Ectodermal cell (in vitro differentiated cells): ENCODE measurements around the gene CHMP3.
"Not testable (repeated sequence)": the region's sequence is repeated elsewhere in the genome, so short reads cannot be mapped to it uniquely, and the experiment has no call there.

Experiments
- H3K27ac ChIP-seq: 2 replicates; pipeline ENCODE4 v1.7.0; 2013; ENCODE audit warnings: mild to moderate bottlenecking, low read depth, low read length; ENCODE audit not compliant: insufficient read depth, poor library complexity, severe bottlenecking
- H3K27me3 ChIP-seq: 2 replicates; pipeline ENCODE4 v1.7.0; 2013; ENCODE audit warnings: mild to moderate bottlenecking, low read length; ENCODE audit not compliant: insufficient read depth, control insufficient read depth, poor library complexity, severe bottlenecking
- H3K36me3 ChIP-seq: one replicate; pipeline ENCODE4 v1.7.0; 2013; ENCODE audit warnings: low read length; ENCODE audit not compliant: control insufficient read depth, insufficient read depth
- H3K4me1 ChIP-seq: one replicate; pipeline ENCODE4 v1.7.0; 2013; ENCODE audit warnings: low read length; ENCODE audit not compliant: control insufficient read depth, insufficient read depth
- H3K4me3 ChIP-seq: 2 replicates; pipeline ENCODE4 v1.7.0; 2013; ENCODE audit warnings: low read depth, low read length, control low read depth; ENCODE audit not compliant: insufficient read depth
- H3K9me3 ChIP-seq: 2 replicates; pipeline ENCODE4 v1.7.0; 2013; ENCODE audit warnings: mild to moderate bottlenecking, low read length, moderate library complexity; ENCODE audit not compliant: control insufficient read depth
- WGBS, 2 experiments: methylation state at CpG; one replicate each; pipeline ENCODE4 v1.1.7; 2013; ENCODE audit warnings: missing lambda C conversion rate in 2 of 2; 5-methylcytosine and 5-hydroxymethylcytosine counted together

The CHMP3 gene

GRCh38 chr2:86549963-86550725 is 13.1 kb downstream of the CHMP3 start:
- H3K27ac ChIP-seq, H3K27me3 ChIP-seq, H3K4me3 ChIP-seq, H3K9me3 ChIP-seq, H3K4me1 ChIP-seq: not testable (repeated sequence)
- 93 to 94% methylated on average over 25 of the region's 26 CpGs for WGBS, 2 experiments
- peaks cover 11% of the 10 kb centered on the region for H3K36me3 ChIP-seq

- not testable (repeated sequence) for H3K27ac ChIP-seq, H3K27me3 ChIP-seq, H3K4me1 ChIP-seq, H3K9me3 ChIP-seq, H3K4me3 ChIP-seq
- 96 to 97% methylated on average over 31 of the region's 31 CpGs for WGBS, 2 experiments
- peaks cover 11% of the 10 kb centered on the region for H3K36me3 ChIP-seq
Measured at GRCh38 chr2:86549440-86549839, 13.8 kb downstream of the CHMP3 start.

DNA sequence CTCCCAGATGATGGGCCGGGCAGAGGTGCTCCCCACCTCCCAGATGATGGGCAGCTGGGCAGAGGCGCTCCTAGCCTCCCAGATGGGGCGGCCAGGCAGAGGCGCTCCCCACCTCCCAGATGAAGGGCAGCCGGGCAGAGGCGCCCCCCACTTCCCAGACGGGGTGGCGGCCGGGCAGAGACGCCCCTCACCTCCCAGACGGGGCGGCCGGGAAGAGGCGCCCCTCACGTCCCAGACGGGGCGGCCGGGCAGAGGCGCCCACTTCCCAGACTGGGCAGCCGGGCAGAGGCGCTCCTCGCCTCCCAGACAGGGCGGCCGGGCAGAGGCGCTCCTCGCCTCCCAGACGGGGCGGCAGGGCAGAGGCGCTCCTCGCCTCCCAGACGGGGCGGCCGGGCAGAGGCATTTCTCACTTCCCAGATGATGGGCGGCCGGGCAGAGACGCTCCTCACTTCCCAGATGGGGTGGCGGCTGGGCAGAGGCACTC is 14.3 kb downstream of the CHMP3 start:
- H3K27ac ChIP-seq, H3K4me1 ChIP-seq, H3K9me3 ChIP-seq, H3K27me3 ChIP-seq, H3K4me3 ChIP-seq: not testable (repeated sequence)
- peaks cover 11% of the 10 kb centered on the region for H3K36me3 ChIP-seq
- 91 to 92% methylated on average over 37 of the region's 37 CpGs for WGBS, 2 experiments

- H3K4me3 ChIP-seq, H3K27ac ChIP-seq, H3K27me3 ChIP-seq, H3K9me3 ChIP-seq, H3K4me1 ChIP-seq: not testable (repeated sequence)
- peaks cover 11% of the 10 kb centered on the region for H3K36me3 ChIP-seq
- 94 to 96% methylated on average over 19 of the region's 20 CpGs for WGBS, 2 experiments
Measured at GRCh38 chr2:86548165-86548912, 14.9 kb downstream of the CHMP3 start.

DNA sequence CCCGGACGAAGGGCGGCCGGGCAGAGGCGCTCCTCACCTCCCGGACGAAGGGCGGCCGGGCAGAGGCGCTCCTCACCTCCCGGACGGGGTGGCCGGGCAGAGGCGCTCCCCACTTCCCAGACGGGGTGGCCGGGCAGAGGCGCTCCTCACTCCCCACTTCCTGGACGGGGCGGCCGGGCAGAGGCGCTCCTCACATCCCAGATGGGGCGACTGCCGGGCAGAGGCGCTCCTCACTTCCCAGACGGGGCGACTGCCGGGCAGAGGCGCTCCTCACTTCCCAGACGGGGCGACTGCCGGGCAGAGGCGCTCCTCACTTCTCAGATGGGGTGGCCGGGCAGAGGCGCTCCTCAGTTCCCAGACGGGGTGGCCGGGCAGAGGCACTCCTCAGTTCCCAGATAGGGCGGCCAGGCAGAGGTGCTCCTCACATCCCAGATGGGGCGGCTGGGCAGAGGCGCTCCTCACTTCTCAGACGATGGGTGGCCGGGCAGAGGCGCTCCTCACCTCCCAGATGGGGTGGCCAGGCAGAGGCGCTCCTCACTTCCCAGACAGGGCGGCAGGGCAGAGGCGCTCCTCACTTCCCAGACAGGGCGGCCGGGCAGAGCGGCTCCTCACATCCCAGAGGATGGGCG is 17.8 kb downstream of the CHMP3 start:
- not testable (repeated sequence) for H3K27ac ChIP-seq, H3K4me3 ChIP-seq, H3K27me3 ChIP-seq, H3K4me1 ChIP-seq, H3K9me3 ChIP-seq
- WGBS, 2 experiments: 96% methylated on average over 46 to 47 of the region's 49 CpGs
- H3K36me3 ChIP-seq: peaks cover 11% of the 10 kb centered on the region

DNA sequence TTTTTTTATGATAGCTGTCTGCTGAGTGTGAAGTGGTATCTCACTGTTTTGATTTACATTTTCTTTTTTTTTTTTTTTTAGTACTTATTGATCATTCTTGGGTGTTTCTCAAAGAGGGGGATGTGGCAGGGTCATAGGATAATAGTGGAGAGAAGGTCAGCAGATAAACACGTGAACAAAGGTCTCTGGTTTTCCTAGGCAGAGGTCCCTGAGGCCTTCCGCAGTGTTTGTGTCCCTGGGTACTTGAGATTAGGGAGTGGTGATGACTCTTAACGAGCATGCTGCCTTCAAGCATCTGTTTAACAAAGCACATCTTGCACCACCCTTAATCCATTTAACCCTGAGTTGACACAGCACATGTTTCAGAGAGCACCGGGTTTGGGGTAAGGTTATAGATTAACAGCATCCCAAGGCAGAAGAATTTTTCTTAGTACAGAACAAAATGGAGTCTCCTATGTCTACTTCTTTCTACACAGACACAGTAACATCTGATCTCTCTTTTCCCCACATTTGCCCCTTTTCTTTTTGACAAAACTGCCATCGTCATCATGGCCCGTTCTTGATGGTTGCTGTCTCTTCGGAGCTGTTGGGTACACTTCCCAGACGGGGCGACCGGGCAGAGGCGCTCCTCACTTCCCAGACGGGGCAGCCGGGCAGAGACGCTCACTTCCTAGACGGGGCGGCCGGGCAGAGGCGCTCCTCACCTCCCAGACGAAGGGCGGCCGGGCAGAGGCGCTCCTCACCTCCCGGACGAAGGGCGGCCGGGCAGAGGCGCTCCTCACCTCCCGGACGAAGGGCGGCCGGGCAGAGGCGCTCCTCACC is 18.8 kb downstream of the CHMP3 start:
- not testable (repeated sequence) for H3K27me3 ChIP-seq, H3K4me1 ChIP-seq, H3K27ac ChIP-seq, H3K4me3 ChIP-seq, H3K36me3 ChIP-seq, H3K9me3 ChIP-seq
- 95 to 97% methylated on average over 14 to 18 of the region's 32 CpGs for WGBS, 2 experiments

DNA sequence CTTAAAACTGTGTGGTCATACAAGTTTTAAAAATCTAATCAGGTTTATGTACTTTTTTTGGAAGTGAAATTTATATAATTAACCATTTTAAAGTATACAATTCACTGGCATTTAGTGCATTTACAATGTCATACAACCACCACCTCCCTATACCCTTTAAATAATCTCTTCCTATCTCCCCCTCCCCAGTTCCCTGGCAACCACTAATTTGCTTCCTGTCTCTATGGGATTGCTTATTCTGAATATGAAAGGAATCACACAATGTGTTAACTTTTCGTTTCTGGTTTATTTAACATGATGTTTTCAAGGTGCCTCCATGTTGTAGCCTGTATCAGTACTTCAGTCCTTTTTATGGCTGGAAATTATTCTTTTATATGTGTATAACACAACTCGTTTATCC is 19.4 kb downstream of the CHMP3 start:
- 93 to 100% methylated on average over 1 of the region's 2 CpGs for WGBS, 2 experiments
- H3K4me3 ChIP-seq: no peak overlapping the region

DNA sequence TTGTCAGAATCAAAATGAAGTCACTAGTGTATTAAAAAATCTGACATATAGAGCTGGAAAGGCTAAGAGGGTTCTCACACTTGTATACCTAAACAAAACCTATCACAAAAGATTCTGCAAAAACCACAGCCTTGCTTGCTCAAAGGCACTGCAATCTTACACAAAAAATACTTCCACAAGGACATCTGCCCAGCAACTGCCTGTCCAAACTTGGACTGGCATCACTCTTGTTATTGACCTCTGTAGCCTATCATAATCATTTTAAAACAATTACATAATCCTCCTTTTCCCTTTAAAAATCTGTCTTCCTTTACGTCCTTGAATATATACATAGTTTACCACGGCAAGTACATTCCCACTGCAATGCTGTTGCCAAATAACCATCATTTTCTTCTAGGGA is 19.9 kb downstream of the CHMP3 start:
- H3K9me3 ChIP-seq: peaks cover 9% of the 10 kb centered on the region
- no peak overlapping the region for H3K27ac ChIP-seq
- no peak overlapping the region for H3K4me3 ChIP-seq
- WGBS, 2 experiments: 89 to 96% methylated on average over 2 of the region's 2 CpGs
- H3K4me1 ChIP-seq: no peaks in the 10 kb centered on the region
- H3K27me3 ChIP-seq: no peaks in the 10 kb centered on the region
- H3K36me3 ChIP-seq: no peaks in the 10 kb centered on the region

More for the DNA sequence above, 19.4 kb downstream of the CHMP3 start:
- Histone ChIP-seq H3K27ac (no peak overlapping the region), H3K4me1 (no peaks in the 10 kb centered on the region), H3K27me3 (no peaks in the 10 kb centered on the region), H3K36me3 (peaks cover 2% of the 10 kb centered on the region), H3K9me3 (peaks cover 9% of the 10 kb centered on the region)

GRCh38 chr2:86542814-86543213 is 20.4 kb downstream of the CHMP3 start:
- H3K4me3 ChIP-seq: no peak overlapping the region
- no CpG with 5 or more reads among the region's 1 CpG for WGBS, 2 experiments
- no peaks in the 10 kb centered on the region for H3K27me3 ChIP-seq
- H3K9me3 ChIP-seq: peaks cover 9% of the 10 kb centered on the region
- no peaks in the 10 kb centered on the region for H3K4me1 ChIP-seq
- H3K27ac ChIP-seq: no peak overlapping the region
- no peaks in the 10 kb centered on the region for H3K36me3 ChIP-seq
